PC-9 (cell line): ENCODE data around the gene BST2. TPM values are rescaled to one million over a fixed set of nuclear protein-coding genes. Genes with fewer than 3 reads are reported as not detected.

Source experiments
- BruUV-seq: library from RNA; stranded (reverse); fragments of 400-500 nt; replicated peaks from 2 replicates; lab custom pipeline; 2021; lab: Mats Ljungman, UMichigan
- CTCF ChIA-PET: fragments of 300-600 bp; sonication (Branson Sonifier 250); formaldehyde crosslinking; loops from one replicate; lab custom pipeline; 2022; ENCODE audit warnings: antibody characterized with exemption; lab: Charles Lee
- POLR2A ChIA-PET: fragments of 300-600 bp; sonication (Branson Sonifier 250); formaldehyde crosslinking; loops from one replicate; lab custom pipeline; 2022; ENCODE audit warnings: antibody characterized with exemption; ENCODE audit not compliant: unreplicated experiment; lab: Charles Lee
- DNase-seq, 2 experiments: peaks; one replicate each; pipeline versions ENCODE4 v3.0.0 to v3.0.0-alpha.2; 2015 to 2022; ENCODE audit warnings: mixed read lengths in 1 of 2
- H2AFZ ChIP-seq: fragments of 200-600 bp; sonication (generic); 2 replicates; pipeline ENCODE4 v1.8.1; 2017; ENCODE audit warnings: antibody characterized with exemption
- H3F3A ChIP-seq: fragments of 200-600 bp; sonication (generic); 2 replicates; pipeline ENCODE4 v1.8.1; 2017; ENCODE audit warnings: antibody characterized with exemption, mild to moderate bottlenecking, low read depth; ENCODE audit not compliant: insufficient read depth
- H3K27ac ChIP-seq: fragments of 200-600 bp; sonication (generic); 2 replicates; pipeline ENCODE4 v1.6.1; 2016; ENCODE audit warnings: mixed run types
- H3K27me3 ChIP-seq: fragments of 200-600 bp; sonication (generic); 2 replicates; pipeline ENCODE4 v1.6.1; 2016; ENCODE audit warnings: low read depth, mixed run types; ENCODE audit not compliant: insufficient read depth
- H3K36me3 ChIP-seq: fragments of 200-600 bp; sonication (generic); 2 replicates; pipeline ENCODE4 v1.6.1; 2016; ENCODE audit warnings: low read depth, mixed run types
- H3K4me1 ChIP-seq: fragments of 200-600 bp; sonication (generic); replicated peaks from 2 replicates; pipeline ENCODE4 v1.6.1; 2016; ENCODE audit warnings: mixed run types; ENCODE audit not compliant: insufficient read depth
- H3K4me2 ChIP-seq: fragments of 200-600 bp; sonication (generic); 2 replicates; pipeline ENCODE4 v1.6.1; 2017; ENCODE audit warnings: mixed run types
- H3K4me3 ChIP-seq: fragments of 200-600 bp; sonication (generic); 2 replicates; pipeline ENCODE4 v1.6.1; 2016; ENCODE audit warnings: mixed run types
- H3K79me2 ChIP-seq: fragments of 200-600 bp; sonication (generic); 2 replicates; pipeline ENCODE4 v1.6.1; 2017; ENCODE audit warnings: low read depth, mixed run types
- H3K9me2 ChIP-seq: fragments of 200-600 bp; sonication (generic); 2 replicates; pipeline ENCODE4 v1.8.1; 2017; ENCODE audit warnings: mild to moderate bottlenecking; ENCODE audit not compliant: insufficient read depth
- H3K9me3 ChIP-seq: fragments of 200-600 bp; sonication (generic); 2 replicates; pipeline ENCODE4 v1.8.1; 2016; ENCODE audit warnings: low read depth; ENCODE audit not compliant: insufficient read depth
- H4K20me1 ChIP-seq: fragments of 200-600 bp; sonication (generic); 2 replicates; pipeline ENCODE4 v1.8.1; 2017; ENCODE audit not compliant: insufficient read depth
- EZH2 ChIP-seq: fragments of 200-600 bp; sonication (generic); IDR thresholded peaks from 2 replicates; pipeline ENCODE4 v1.8.0; 2017; ENCODE audit warnings: antibody characterized with exemption, low read depth
- intact Hi-C: fragments of 100-400 bp; cut with micrococcal nuclease; formaldehyde crosslinking; loops from one replicate; pipeline ENCODE4 v1.10.0; 2022; ENCODE audit not compliant: unreplicated experiment
- total RNA-seq: library from RNA; stranded (reverse); gene quantifications from 2 replicates; pipeline ENCODE4 v1.2.3, GENCODE V29; 2021
- TF ChIP-seq, protein P1 (sequence below): fragments of 200-600 bp; sonication (generic); conservative IDR thresholded peaks from 2 replicates; pipeline ENCODE4 v1.6.1; 2017; ENCODE audit warnings: mixed run types, antibody characterized with exemption, mild to moderate bottlenecking, moderate library complexity

Gene BST2
- total RNA-seq, 1 experiment from 2014 or later = 2.7 TPM

DNA sequence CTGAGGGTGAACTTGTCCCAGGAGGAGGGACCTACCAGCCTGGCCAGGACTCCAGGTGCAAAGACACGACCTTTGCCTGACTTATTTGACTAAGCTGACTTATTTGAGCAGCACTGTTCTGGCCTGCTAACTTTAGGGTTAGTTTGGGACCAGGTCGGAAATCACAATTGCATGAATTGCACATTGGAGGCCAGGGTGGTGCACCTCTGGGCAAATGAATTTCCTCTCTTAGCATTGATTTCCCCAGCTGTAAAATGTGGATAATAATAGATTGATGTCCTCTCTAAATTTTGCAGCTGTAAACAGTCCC, 1.4 kb upstream of the BST2 start:
- Histone ChIP-seq H3K4me2 (0 out of 2 replicates have a peak overlapping the region, but pooled peaks have one; percentile 2), H3F3A (peaks cover 5% of the 10 kb centered on the region; the same call in 1 of the 2 replicates), H4K20me1 (no peaks in the 10 kb centered on the region), H3K9me3 (no peaks in the 10 kb centered on the region), H3K4me3 (no peak overlapping the region), H3K9me2 (no peaks in the 10 kb centered on the region), H3K79me2 (no peaks in the 10 kb centered on the region), H2AFZ (no peak overlapping the region), H3K27ac (no peak overlapping the region), H3K36me3 (no peaks in the 10 kb centered on the region), H3K4me1 (no peaks in the 10 kb centered on the region; the same call in none of the 2 replicates), H3K27me3 (no peaks in the 10 kb centered on the region)
- ChIA-PET CTCF (no interaction called here), POLR2A (no interaction called here)
- TF ChIP-seq EZH2 = no peak
- TF ChIP-seq, protein P1, sequence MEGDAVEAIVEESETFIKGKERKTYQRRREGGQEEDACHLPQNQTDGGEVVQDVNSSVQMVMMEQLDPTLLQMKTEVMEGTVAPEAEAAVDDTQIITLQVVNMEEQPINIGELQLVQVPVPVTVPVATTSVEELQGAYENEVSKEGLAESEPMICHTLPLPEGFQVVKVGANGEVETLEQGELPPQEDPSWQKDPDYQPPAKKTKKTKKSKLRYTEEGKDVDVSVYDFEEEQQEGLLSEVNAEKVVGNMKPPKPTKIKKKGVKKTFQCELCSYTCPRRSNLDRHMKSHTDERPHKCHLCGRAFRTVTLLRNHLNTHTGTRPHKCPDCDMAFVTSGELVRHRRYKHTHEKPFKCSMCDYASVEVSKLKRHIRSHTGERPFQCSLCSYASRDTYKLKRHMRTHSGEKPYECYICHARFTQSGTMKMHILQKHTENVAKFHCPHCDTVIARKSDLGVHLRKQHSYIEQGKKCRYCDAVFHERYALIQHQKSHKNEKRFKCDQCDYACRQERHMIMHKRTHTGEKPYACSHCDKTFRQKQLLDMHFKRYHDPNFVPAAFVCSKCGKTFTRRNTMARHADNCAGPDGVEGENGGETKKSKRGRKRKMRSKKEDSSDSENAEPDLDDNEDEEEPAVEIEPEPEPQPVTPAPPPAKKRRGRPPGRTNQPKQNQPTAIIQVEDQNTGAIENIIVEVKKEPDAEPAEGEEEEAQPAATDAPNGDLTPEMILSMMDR = no peak
- no peak for DNase-seq
- BruUV-seq = no TSS peak
- intact Hi-C loops = no loop called here

DNA sequence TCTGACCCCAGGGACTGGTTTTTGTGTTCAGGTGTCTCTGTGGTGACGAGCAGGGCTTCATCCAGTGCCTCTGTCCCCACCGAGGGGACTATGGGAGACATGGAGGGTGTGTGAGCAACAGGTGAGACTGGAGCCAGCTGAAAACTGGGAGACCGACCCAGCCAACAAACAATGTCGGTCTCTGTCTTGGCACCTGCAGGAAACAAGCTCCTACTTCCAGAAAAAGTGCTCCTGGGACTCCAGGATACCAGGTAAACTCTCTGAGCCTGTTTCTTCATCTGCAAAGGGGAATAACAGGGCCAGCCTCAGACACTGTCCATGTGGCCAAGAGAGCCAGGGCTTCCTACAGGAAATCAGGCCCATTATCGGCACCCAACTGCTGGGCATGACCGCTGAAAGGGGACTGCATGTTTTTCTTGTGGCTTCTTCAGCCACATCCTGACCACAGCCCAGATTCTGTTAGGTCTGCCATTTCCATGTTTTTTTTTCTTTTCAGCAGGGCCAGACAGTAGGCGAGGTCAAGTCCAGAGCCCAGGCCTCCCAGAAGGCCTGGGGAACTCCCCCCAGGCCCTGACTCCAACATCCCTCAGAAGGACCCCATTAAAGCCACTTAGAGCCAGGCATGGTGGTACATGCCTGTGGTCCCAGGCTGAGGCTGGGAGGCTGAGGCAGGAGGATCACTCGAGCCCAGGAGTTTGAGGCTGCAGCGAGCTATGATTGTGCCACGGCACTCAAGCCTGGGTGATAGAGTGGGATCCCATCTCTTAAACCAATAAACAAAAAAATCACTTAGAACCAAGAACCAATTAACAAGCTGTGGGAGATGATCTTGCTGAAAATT, 836 bp upstream of the BST2 start:
- Histone ChIP-seq H3F3A (peaks cover 5% of the 10 kb centered on the region; the same call in 1 of the 2 replicates), H3K27me3 (no peaks in the 10 kb centered on the region), H3K9me3 (no peaks in the 10 kb centered on the region), H3K36me3 (no peaks in the 10 kb centered on the region), H3K4me3 (no peak overlapping the region), H3K79me2 (no peaks in the 10 kb centered on the region), H3K4me1 (no peaks in the 10 kb centered on the region; the same call in none of the 2 replicates), H3K9me2 (no peaks in the 10 kb centered on the region), H2AFZ (no peak overlapping the region), H3K4me2 (no peak overlapping the region), H4K20me1 (no peaks in the 10 kb centered on the region), H3K27ac (no peak overlapping the region)
- TF ChIP-seq, protein P1 = no peak
- no peak for TF ChIP-seq EZH2
- TSS peak; percentile 65 for BruUV-seq
- POLR2A ChIA-PET = no interaction called here
- CTCF ChIA-PET = no interaction called here
- intact Hi-C loops = no loop called here
- no peak for DNase-seq

DNA sequence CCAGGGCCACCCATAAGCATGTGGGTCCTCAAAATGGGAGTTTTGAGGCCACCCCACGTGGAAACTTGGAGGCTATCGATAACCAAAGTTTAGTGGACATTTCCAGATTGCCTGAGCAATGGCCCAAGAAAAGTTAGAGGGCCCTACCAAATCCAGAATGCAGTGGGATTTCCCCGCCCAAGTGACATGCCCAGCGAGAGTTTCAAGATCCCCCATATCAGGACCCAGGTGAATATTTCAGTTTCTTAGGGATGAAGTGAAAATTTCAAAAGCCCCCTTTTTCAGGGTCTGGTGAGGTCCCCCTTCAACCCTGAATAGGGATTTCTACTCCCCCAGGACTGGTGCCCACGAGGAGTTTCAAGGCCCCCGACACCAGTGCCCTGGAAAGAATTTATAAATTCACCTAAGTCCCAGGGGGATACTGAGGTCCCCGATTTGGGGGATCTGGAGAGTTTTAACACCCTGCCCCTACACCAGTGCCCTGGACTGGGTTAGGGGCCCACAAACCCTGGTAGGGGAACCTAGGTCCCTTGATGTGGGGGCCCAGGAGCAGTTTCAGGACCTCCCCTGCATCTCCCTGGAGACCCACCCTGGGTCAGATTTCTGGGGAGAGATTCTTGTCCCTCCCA, 695 bp downstream of the BST2 start:
- no peaks in the 10 kb centered on the region for H3K9me3 ChIP-seq
- H3K27me3 ChIP-seq = no peaks in the 10 kb centered on the region
- no peak for DNase-seq
- intact Hi-C loops = no loop called here
- no peak overlapping the region for H3K27ac ChIP-seq
- H3K4me3 ChIP-seq = no peak overlapping the region
- no peak overlapping the region for H2AFZ ChIP-seq
- H3K4me1 ChIP-seq = no peaks in the 10 kb centered on the region; the same call in none of the 2 replicates
- H3K79me2 ChIP-seq = no peaks in the 10 kb centered on the region
- H4K20me1 ChIP-seq = no peaks in the 10 kb centered on the region
- no TSS peak for BruUV-seq
- ChIA-PET CTCF (no interaction called here), POLR2A (no interaction called here)
- no peak for TF ChIP-seq EZH2
- TF ChIP-seq, protein P1 = no peak
- no peaks in the 10 kb centered on the region for H3K9me2 ChIP-seq
- H3F3A ChIP-seq = peaks cover under 1% of the 10 kb centered on the region; the same call in 1 of the 2 replicates
- no peaks in the 10 kb centered on the region for H3K36me3 ChIP-seq
- H3K4me2 ChIP-seq = no peak overlapping the region
